Activated CD8-positive, alpha-beta memory T cell treated with anti-CD3 and anti-CD28 coated beads for 36 hours (primary cell): ENCODE data around the gene MYO1H. TPM values are rescaled to one million over a fixed set of nuclear protein-coding genes. Genes with fewer than 3 reads are reported as not detected.
"Not testable (repeated sequence)": the region's sequence is repeated elsewhere in the genome, so short reads cannot be mapped to it uniquely, and the experiment has no call there.

Experiments
- CTCF ChIA-PET: fragments of 350-600 bp; sonication (Branson Sonifier 250); formaldehyde crosslinking; loops from one replicate; lab custom pipeline; 2021; ENCODE audit warnings: antibody characterized with exemption; lab: Charles Lee
- POLR2A ChIA-PET: fragments of 350-600 bp; sonication (Branson Sonifier 250); formaldehyde crosslinking; loops from one replicate; lab custom pipeline; 2021; ENCODE audit warnings: antibody characterized with exemption; lab: Charles Lee
- total RNA-seq, 2 experiments: library from RNA; stranded (reverse); gene quantifications; one replicate each; pipeline ENCODE4 v1.2.3, GENCODE V29; 2021

MYO1H gene
- total RNA-seq, 2 experiments from 2014 or later: not detected

DNA sequence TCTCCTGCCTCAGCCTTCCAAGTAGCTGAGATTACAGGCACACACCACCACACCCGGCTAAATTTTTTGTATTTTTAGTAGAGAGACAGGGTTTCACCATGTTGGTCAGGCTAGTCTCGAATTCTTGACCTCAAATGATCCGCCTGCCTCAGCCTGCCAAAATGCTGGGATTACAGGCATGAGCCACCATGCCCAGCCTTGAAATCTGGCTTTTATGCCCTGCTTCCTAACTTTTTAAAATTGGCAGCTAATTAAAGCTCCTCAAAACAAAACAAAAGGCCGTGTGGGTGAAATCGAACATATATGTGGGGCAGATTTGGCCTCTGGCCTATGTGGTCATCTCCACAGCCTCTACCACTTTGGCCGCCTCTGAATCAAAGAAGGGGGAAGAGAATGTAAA, 91.5 kb downstream of the MYO1H start:
- ChIA-PET CTCF (no interaction called here), POLR2A (no interaction called here)

DNA sequence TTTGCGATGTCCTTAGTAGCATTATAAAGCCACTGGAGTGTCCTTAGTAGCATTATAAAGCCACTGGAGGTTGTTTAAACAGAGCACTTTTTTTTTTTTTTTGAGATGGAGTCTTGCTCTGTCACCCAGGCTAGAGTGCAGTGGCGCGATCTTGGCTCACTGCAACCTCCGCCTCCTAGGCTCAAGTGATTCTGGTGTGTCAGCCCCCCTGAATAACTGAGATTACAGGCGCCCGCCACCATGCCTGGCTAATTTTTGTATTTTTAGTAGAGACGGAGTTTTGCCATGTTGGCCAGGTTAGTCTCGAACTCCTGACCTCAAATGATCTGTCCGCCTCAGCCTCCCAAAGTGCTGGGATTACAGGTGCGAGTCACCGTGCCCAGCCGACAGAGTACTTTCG, 92.3 kb downstream of the MYO1H start:
- POLR2A ChIA-PET: not testable (repeated sequence)
- CTCF ChIA-PET: interaction anchor here (1.1 kb wide), 1 partner anchor 12 kb away, joined by 3 read pairs; no protein-coding TSS in a partner anchor

DNA sequence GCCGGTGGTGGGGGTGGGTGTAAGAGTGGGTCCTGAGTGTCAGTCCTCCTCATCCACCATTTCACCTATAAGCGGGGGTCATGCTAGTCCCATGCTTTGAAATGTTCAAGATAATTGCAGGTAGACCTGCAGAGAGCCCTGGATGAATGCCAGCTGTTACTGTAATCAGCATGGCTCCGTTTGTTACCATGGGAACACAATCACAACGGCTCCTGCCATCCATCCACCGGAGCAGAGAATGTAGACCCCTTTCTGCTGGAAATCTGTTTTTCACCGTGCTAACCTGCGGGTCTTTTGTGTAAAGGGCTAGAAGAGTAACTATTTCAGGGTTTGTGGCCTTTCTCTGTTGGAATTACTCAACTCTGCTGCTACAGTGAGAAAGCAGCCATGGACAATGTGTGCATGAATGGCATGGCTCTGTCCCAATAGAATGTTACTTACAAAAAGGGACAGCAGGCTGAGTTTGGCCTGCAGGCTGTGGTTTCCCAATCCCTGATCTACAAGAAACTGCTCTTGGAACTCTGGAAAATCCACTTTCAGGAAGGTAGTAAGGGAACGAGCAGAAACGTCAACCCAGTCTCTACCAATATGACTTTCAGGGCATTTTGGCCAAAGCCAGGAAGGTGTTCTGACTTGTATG, 93.3 kb downstream of the MYO1H start:
- ChIA-PET CTCF (no interaction called here), POLR2A (no interaction called here)

DNA sequence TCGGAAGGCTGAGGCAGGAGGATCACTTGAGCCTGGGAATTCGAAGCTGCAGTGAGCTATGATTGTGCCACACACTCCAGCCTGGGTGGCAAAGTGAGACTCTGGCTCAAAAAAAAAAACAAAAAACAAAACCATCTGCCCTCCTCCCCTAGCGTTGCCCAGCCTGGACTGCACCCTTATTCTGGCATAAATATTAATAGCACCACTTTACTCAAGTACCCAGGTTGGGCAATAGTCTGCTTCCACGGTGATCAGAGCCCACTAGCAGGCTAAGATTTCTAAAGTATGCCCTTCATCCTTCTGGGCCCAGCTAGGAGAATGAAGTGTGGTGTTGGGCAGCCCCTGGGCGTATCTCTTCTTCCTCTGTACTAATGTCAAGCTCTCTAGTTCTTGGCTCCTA, 96.1 kb downstream of the MYO1H start:
- ChIA-PET CTCF (interaction anchor here (1.1 kb wide), 1 partner anchor 11 kb away, joined by 4 read pairs; no protein-coding TSS in a partner anchor), POLR2A (no interaction called here)

DNA sequence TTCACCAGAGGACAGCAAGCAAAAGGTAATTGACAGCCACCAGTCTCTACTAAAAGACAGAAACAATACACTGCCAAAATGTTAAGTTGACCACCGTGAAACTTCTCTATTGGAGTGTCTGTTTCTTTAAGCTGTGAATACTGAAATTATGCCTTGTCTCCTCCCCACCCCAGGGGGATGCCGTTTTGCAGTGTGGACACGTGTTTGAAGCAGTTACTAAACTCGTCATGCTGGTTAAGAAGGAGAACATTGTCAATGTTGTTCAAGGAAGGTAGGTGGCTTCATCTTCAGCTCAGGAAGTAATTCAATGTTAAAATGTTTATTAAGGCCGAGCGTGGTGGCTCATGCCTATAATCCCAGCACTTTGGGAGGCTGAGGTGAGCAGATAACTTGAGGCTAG, 96.6 kb downstream of the MYO1H start:
- ChIA-PET CTCF (no interaction called here), POLR2A (no interaction called here)

DNA sequence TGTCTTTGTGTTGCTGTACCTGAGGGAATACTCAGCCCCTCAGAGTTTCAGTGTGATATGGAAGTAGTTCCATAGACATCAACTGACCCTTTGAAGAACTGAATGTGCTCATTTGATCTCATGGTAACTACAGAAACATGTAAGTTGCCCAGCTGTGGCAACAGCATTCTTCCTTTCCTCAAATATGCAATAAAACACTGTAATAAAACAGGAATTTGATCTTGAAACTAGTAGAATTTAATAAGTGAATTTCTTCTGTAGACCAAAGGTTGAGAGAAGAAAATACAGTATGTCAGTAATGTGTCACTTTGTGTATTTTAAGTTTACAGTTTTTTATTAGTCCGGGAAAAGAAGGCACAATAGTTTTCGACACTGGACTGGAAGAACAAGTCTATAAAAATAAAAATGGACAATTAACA, 97.5 kb downstream of the MYO1H start:
- POLR2A ChIA-PET: no interaction called here
- CTCF ChIA-PET: no interaction called here

DNA sequence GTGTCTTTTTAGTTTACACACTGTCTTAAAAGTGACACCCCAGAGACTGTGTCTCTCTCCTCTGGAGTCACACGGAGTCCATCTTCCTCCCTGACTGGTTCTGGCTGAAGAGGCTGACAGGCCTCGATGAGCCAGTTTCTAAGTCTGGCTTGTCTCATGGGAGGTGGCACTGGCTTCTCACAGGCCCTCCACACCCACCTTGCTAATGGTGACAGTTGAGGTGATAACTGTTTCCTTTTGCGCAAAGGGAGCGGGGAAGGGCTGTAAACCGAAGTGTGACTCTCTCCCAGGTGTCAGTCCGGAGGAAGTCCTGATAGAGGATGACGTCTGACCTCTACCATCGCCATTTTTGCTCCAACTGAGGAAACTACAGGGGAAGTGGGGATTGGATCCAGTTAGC, 99.2 kb downstream of the MYO1H start:
- POLR2A ChIA-PET: no interaction called here
- CTCF ChIA-PET: no interaction called here

DNA sequence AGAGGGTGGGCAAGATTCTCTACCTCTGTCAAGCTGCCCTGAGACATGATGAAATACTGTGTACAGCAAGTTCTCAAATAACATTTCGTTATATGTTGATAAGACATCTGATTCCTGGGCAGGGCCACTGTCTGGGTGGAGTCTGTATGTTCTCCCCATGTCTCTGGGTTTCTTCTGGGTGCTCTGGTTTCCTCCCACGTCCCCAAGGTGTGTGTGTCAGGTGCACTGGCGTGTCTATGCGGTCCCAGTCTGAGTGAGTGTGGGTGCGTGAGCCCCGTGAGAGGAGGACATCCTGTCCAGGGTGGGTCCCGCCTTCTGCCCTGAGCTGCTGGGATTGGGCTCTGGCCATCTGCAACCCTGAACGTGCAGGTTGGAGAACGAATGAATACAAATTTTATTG, 99.8 kb downstream of the MYO1H start:
- ChIA-PET POLR2A (no interaction called here), CTCF (no interaction called here)

- POLR2A ChIA-PET: no interaction called here
Observed at GRCh38 chr12:109448272-109448671, 100.6 kb downstream of the MYO1H start.

GRCh38 chr12:109448707-109449390, 101.1 kb downstream of the MYO1H start:
- ChIA-PET CTCF (interaction anchor here (1.0 kb wide), 1 partner anchor 21 kb away, joined by 3 read pairs; no protein-coding TSS in a partner anchor), POLR2A (no interaction called here)

More at GRCh38 chr12:109448272-109448671, 100.6 kb downstream of the MYO1H start:
- CTCF ChIA-PET: no interaction called here

GRCh38 chr12:109449845-109450532, 102.3 kb downstream of the MYO1H start:
- CTCF ChIA-PET: interaction anchor here (1.0 kb wide), 1 partner anchor 22 kb away, joined by 3 read pairs; no protein-coding TSS in a partner anchor
- POLR2A ChIA-PET: no interaction called here

- ChIA-PET CTCF (no interaction called here), POLR2A (no interaction called here)
Observed at GRCh38 chr12:109450980-109451379, 103.3 kb downstream of the MYO1H start.

- POLR2A ChIA-PET: no interaction called here
- CTCF ChIA-PET: no interaction called here
Observed at GRCh38 chr12:109451400-109451799, 103.7 kb downstream of the MYO1H start.

DNA sequence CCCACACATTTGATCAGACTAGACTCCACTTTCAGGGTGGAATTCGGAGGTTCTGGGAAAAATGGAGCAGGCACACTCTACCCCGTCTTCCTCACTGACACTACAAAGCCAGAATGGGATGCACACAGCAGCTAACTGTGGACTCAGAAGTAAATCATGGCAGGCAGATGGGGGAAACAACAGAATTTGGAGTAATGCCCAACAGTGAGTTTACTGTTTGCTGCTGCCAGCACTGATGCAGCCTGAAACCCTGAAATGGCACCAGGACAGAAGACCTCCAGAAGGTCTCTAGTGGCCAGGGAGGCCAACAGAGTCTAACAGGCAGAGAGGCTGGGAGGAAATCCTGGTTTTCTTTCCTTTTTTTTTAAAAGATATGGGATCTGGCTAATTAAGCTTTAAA, 104.8 kb downstream of the MYO1H start:
- POLR2A ChIA-PET: no interaction called here
- CTCF ChIA-PET: no interaction called here

DNA sequence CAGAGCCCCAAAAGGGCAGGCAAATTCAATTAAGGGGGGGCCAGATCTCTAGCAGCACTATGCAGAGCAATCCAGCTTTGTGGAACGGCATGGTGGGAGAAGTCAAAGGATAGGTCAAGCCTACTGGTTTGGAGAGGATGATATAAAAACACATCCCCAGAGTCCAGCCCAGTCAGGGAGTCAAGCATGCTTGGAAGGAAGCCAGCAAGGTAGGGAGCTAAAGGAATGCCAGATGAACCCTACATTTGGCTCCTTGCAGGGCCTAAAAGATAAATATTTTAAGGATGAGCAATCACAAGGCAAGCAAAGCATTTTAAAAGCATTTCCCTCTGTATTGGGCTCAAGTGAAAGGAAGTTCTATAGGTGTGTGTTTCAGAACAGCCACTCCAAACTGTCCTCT, 108.0 kb downstream of the MYO1H start:
- ChIA-PET POLR2A (no interaction called here), CTCF (no interaction called here)

- POLR2A ChIA-PET: interaction anchor here (0.6 kb wide), 1 partner anchor 303 kb away, joined by 3 read pairs; no protein-coding TSS in a partner anchor
- CTCF ChIA-PET: no interaction called here
Observed at GRCh38 chr12:109458086-109458485, 110.4 kb downstream of the MYO1H start.

DNA sequence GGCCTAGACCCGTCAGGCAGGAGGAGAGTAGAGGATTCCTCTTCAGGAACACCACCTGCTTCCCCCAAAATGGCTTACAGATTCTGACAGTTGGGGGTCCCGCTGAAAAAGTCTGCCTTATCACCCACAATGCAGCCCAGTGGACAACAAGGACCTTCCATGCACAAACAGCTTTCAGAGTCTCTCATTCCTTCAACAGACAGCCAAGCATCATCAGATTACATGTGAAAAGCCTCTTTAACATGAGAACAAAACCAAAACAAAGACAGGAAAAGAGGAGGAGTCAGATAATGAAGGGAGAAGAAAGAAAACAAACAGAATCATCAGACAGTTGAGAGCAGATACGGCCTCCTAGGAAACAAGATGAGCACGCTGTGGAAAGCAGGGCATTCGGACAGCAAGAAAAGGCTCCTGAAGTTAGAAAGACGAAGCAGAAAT, 111.1 kb downstream of the MYO1H start:
- ChIA-PET POLR2A (interaction anchor here (0.6 kb wide), 1 partner anchor 304 kb away, joined by 3 read pairs; no protein-coding TSS in a partner anchor), CTCF (no interaction called here)

GRCh38 chr12:109459247-109459646, 111.5 kb downstream of the MYO1H start:
- CTCF ChIA-PET: no interaction called here

DNA sequence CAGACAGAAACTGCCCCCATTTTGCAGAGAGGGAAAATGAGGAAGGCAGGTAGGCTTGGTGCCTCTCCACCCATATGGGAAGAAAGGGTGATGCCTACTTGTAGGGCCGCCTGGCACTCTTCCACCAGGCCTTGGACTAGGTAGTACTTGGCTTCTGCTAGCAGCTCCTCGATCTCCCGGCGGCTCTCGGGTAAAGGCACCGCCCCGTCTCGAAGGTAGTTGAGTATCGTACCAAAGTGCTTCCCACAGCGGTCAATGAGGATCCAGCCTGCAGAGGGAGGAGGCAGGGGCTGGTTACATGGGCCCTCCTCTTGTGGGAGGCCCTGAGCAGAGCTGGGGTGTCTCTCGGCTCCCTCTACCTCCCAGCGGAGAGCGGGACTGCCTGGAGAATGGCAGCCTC, 112.8 kb downstream of the MYO1H start:
- POLR2A ChIA-PET: no interaction called here
- CTCF ChIA-PET: no interaction called here

More at GRCh38 chr12:109459247-109459646, 111.5 kb downstream of the MYO1H start:
- POLR2A ChIA-PET: no interaction called here
